NK-92 treated with Interleukin-12 subunit alpha and Interleukin-12 subunit beta, amount 100 ng/mL, for 24 hours (cell line): ENCODE data around the gene PLEKHA8.

ENCODE experiments used
- DNase-seq: peaks from one replicate; lab custom pipeline; 2025; lab: John Stamatoyannopoulos, UW

The PLEKHA8 gene

DNA sequence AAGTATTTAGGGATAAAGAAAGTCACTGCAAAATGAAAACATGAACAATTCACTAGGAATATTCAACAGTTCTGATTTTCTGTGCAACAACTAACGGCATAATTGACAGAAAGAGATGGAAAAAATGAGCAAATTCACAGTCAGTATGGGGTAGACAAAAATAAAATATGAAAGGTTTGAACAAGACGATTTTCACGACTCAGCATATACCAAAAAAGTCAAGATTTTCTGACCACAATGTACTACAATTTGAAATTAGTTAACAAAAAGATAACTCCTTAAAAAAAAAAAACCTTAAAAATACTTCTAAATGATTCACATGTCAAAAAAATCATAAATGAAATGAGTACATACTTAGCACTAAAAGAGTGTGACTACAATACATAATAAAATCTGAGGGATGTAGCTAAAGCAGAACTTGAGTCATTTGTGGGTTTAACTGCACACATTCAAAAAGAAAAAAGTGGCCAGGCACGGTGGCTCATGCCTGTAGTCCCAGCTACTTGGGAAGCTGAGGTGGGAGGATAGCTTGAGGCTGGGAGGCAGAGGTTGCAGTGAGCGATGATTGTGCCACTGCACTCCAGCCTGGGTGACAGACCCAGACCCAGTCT, 84.0 kb downstream of the PLEKHA8 start:
- DNase-seq: no peak

- no peak for DNase-seq
These were observed 84.9 kb downstream of the PLEKHA8 start for GRCh38 chr7:30113144-30113543.

DNA sequence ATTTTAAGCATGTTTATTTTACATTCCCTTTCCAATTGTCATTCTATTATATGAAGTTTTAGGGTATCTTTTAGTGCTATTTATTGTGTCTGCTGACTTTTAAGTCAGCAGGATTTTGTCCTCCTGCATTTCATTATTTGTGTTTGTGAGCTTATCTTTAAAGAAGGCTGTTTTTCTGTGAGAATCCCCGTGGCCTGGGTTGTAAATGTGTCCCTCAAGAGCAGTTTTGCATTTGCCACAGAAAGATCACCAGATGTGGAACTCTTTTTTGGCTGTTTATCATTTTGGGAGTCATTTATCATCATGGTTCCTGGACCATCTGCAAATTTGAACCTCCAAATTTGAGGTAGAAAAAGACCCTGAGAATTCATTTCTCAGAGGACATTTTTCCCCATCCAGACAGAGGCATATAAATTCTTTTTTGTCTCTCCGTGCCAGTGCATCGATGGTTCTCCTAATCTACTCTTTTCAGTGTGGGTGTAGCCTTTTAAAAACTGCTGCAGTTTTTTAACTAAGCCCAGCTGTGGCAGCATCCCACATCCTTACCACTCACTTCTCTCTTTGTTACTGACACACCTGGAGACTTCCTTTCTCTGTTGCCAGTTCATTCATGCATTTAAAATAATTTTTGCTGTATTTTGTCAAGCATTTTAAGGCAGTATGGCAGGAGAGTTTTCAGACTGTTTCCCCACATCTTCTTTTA, 86.5 kb downstream of the PLEKHA8 start:
- DNase-seq: no peak

- DNase-seq: no peak
These were observed 87.6 kb downstream of the PLEKHA8 start for GRCh38 chr7:30115709-30116297.

DNA sequence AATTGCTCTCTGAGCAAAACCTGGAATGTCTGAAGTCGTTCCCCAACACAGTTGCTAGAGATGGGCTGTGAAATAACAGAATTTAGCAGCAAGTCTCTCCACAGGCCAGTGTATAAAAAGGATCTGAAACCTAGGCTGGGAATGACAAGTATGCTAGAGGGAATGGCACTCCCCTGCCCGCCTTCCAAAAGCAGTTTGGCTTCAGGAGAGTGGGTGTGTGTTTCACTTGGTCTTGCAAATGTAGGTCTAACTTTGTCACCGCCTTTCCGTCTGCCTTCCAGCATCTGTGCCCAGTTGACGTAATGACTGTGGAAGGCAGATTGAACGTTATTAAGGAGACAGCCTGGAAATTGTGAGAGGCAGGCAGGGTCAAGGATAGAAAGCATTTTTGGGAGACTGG, 88.6 kb downstream of the PLEKHA8 start:
- DNase-seq: no peak

DNA sequence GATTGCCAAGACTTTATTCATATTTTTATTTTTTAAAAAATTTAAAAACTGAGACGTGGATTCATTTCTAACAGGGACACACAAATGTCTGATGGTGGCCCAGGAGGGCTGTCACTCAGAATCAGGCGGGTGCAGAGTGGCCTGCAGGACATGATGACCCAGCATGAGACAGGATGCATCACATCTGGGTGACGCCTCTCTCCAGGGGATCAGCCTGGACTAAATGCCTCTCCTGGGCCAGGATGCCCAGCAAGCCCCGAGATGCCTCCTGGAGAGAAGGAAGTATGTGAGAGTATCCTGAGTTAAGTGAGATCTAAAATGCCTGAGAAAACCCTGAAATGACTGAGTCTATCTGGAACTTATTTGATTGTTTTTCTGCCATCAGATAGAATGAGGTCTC, 89.7 kb downstream of the PLEKHA8 start:
- DNase-seq: no peak

- DNase-seq: no peak
These were observed 91.8 kb downstream of the PLEKHA8 start for GRCh38 chr7:30119890-30120577.

DNA sequence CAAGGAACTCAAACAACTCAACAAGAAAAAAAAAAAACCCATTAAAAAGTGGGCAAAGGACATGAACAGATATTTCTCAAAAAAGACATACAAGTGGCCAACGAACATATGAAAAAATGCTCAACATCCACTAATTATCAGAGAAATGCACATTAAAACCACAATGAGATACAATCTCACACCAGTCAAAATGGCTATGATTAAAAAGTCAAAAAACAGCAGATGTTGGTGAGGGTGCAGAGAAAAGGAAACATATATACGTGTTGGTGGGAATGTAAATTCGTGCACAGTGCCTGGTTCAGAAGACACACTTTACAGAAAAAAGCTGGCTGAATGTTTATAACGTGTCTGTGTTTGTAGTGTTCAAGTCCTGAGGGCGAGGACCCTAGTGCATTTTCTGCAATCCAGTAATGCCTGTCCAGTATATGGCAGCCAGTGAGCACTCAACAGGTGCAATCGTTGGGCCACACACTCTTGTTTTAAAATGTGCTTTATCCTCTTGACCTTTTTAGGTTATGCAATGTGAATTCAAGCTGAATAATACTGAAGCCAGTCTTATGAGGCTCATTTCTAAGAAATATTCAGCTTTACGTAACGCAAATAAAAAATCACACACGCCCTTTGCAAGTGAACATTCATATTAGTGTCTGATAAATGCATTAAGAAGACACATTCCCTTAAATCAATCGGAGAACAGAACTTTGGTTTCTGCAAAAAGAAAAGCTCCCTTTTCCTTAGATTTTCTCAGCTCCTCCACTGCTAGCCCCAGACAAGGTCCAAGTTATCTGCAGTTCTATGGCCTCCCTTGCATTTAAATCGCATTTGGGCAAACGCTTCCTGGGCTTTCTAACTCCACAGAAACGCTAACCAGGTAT, 105.8 kb downstream of the PLEKHA8 start:
- DNase-seq: no peak

DNA sequence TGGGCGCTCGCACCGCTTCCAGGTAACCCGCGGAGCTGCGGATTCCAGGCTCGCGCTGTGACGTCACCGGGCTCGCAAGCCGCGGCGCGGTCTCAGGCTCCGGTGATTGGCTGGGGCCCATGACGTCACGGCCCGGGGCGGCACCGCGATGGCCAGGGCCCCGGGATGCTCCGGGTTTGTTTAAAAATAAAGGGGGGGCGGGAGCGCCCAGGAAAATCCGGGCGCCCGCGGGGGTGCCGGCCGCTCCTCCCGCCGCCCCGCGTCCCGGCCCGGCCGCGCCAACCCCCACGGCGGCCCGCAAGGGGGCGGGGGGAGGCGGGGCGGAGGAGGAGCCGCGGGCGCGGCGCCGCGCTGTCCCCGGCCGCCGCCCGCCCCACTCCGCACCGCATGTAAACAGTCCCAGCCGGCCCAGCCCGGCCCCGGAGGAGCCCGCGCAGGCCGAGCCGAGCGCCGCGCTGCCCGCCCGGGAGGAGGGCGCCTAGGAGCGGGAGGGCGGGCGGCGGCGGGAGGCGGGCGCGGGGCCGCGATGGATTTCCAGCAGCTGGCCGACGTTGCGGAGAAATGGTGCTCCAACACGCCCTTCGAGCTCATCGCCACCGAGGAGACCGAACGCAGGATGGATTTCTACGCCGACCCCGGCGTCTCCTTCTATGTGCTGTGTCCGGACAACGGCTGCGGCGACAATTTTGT, 106.5 kb downstream of the PLEKHA8 start, which contains the start of gene MTURN:
MTURN (plus strand) TSS at position 376 of the 690 bp plus-strand sequence; CDS start at position 527, 151 bp downstream.
- peak; percentile 72 for DNase-seq

GRCh38 chr7:30135301-30136116, 107.3 kb downstream of the PLEKHA8 start:
- no peak for DNase-seq

- no peak for DNase-seq
These were observed 108.0 kb downstream of the PLEKHA8 start for GRCh38 chr7:30136117-30136731.

- no peak for DNase-seq
These were observed 108.7 kb downstream of the PLEKHA8 start for GRCh38 chr7:30136743-30137485.

DNA sequence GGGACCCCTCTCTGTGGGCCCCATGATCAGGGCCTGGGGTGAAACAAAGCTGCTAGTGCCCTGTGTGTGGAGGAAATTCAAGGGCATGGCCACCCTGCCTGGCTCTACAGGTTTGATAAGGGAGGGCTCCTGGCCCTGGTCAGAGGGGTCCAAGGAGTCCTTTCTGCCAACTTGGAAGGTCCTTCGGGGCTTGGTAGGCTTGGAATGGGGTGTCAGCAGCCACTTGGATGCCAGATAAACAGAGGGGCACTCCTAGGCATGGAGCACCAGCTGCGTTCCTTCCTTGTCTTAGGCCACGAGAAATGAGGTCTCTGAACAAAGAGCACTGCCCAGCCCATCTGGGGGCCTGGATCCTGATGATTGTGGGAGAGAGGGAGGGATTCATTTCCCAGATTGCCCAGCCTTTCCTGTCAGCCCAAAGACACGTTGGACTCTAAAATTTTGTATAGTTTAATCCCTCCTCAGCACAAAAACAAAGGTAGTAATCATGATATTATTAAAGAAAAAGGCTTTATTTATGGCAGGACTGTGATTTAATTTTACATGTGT, 111.7 kb downstream of the PLEKHA8 start:
- DNase-seq: no peak

GRCh38 chr7:30140456-30140855, 112.2 kb downstream of the PLEKHA8 start:
- no peak for DNase-seq

DNA sequence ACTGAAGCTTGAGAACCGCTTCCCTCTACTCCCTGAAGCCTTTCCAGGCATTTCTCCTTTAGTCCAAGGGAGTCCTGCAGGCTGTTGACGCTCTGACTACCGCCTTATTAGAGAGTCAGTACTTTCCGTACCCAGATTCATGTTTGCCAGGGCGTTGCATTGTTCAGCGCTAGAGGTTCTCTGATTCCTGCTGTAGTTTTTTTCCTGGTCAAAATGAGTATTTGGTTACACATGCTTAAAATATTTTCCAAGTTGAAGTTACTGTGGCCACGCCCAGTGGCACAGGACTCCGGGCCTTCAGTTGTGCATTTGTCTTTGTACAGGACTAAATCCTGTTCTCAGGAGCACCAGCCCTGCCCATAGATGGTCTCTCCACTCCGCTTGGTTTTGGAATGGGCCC, 114.5 kb downstream of the PLEKHA8 start:
- DNase-seq: no peak

DNA sequence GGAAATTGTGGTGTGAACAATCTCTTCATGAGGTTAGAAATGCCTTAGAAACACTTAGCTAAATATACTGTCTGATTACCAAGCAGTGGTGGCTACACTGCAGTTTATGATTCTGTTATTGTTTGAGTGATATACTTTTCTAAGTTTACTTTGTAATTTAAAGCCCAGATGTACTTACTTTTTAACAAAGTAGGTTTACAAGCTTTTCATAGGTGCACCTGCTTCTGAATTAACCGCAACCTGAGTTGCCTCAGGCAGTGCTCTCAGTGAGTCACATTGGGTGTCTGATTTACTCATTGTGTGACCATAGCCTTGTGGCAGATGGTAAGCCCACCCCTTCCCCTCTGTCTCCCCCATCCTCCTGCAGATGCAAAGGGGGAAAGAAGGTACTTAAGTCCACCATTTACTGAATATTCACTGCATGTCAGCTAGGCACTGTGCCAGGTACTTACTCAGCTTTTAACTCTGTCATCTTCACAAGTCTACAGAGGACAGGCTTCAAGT, 115.6 kb downstream of the PLEKHA8 start:
- DNase-seq: no peak

GRCh38 chr7:30144657-30145306, 116.6 kb downstream of the PLEKHA8 start:
- DNase-seq: no peak

- no peak for DNase-seq
These were observed 117.3 kb downstream of the PLEKHA8 start for GRCh38 chr7:30145426-30145970.
